Testis (tissue), 2 donors: ENCODE data around the gene NME9.

Experiments used
- CTCF ChIP-seq, 3 experiments: fragments of 450-650 bp in 2 of 3; fragments of 200-600 bp in 1 of 3; sonication (generic) in 1 of 3; IDR thresholded peaks; one replicate each; pipeline ENCODE4 v1.5.1; 2016 to 2019; ENCODE audit warnings: antibody characterized with exemption in 3 of 3, mild to moderate bottlenecking in 2 of 3, moderate library complexity in 1 of 3
- POLR2A ChIP-seq: fragments of 450-650 bp; IDR thresholded peaks from one replicate; pipeline ENCODE4 v1.6.1; 2017; ENCODE audit warnings: antibody characterized with exemption, mild to moderate bottlenecking, moderate library complexity

- TF ChIP-seq CTCF (IDR thresholded peaks at IDR 0.05) (no peak), POLR2A (no peak)
Observed at GRCh38 chr3:138355071-138355470, 25.4 kb upstream of the NME9 start.
